H1 (cell line): ENCODE measurements around the gene CACFD1. TPM values are rescaled to one million over a fixed set of nuclear protein-coding genes. Genes with fewer than 3 reads are reported as not detected.

Experiments
- CTCF ChIA-PET: fragments of 300-600 bp; sonication (Branson Sonifier 250); formaldehyde crosslinking; loops from one replicate; lab custom pipeline; 2021; ENCODE audit not compliant: partially characterized antibody; lab: Charles Lee
- POLR2A ChIA-PET: fragments of 300-600 bp; sonication (Branson Sonifier 250); formaldehyde crosslinking; loops from one replicate; lab custom pipeline; 2021; ENCODE audit warnings: inconsistent platforms; ENCODE audit not compliant: partially characterized antibody; lab: Charles Lee
- DNase-seq, 2 experiments: peaks; one replicate each; pipeline versions ENCODE4 v3.0.0 to v3.0.0-alpha.2; 2010 to 2022; ENCODE audit warnings: low spot score in 2 of 2, low read depth in 1 of 2, mixed read lengths in 1 of 2
- FAIRE-seq: peaks from 2 replicates; lab custom pipeline; 2011; peaks lifted over from hg19 to GRCh38; lab: Jason Lieb, UNC
- H2AFZ ChIP-seq: 2 replicates; pipeline ENCODE4 v1.8.1; 2012; ENCODE audit warnings: low read length, inconsistent platforms
- H2AK5ac ChIP-seq: 2 replicates; pipeline ENCODE4 v1.6.1; 2013; ENCODE audit warnings: low read depth, low read length
- H2BK120ac ChIP-seq: replicated peaks from 2 replicates; pipeline ENCODE3; 2013; ENCODE audit warnings: low read depth, low read length, inconsistent platforms
- H2BK12ac ChIP-seq: 2 replicates; pipeline ENCODE4 v1.6.1; 2013; ENCODE audit warnings: low read depth, low read length
- H2BK15ac ChIP-seq: 2 replicates; pipeline ENCODE4 v1.6.1; 2013; ENCODE audit warnings: low read length
- H2BK20ac ChIP-seq: 2 replicates; pipeline ENCODE4 v1.6.1; 2013; ENCODE audit warnings: low read length
- H2BK5ac ChIP-seq: 2 replicates; pipeline ENCODE4 v1.6.1; 2013; ENCODE audit warnings: low read depth, low read length
- H3K14ac ChIP-seq: 2 replicates; pipeline ENCODE4 v1.6.1; 2013; ENCODE audit warnings: inconsistent platforms; ENCODE audit not compliant: insufficient read length
- H3K18ac ChIP-seq: 2 replicates; pipeline ENCODE4 v1.6.1; 2013; ENCODE audit warnings: low read length; ENCODE audit errors: extremely low read depth
- H3K23ac ChIP-seq: 2 replicates; pipeline ENCODE4 v1.6.1; 2013; ENCODE audit warnings: inconsistent platforms; ENCODE audit not compliant: insufficient read length
- H3K23me2 ChIP-seq: 2 replicates; pipeline ENCODE4 v1.6.1; 2013; ENCODE audit warnings: low read depth, low read length
- H3K27ac ChIP-seq: 2 replicates; pipeline ENCODE4 v1.6.1; 2011; ENCODE audit warnings: low read depth, low read length, inconsistent platforms
- H3K27me3 ChIP-seq, 4 experiments: replicated peaks in 1 of 4; 1 replicate in 1 of 4; 2 replicates in 3 of 4; pipeline versions ENCODE4 v1.6.1 to v1.8.1; 2011 to 2013; ENCODE audit warnings: low read length in 3 of 4, mild to moderate bottlenecking in 3 of 4, inconsistent platforms in 2 of 4, mixed read lengths in 2 of 4, moderate library complexity in 1 of 4; ENCODE audit not compliant: control insufficient read depth in 3 of 4, insufficient read depth in 3 of 4; ENCODE audit errors: extremely low read depth in 1 of 4
- H3K36me3 ChIP-seq, 4 experiments: 2 replicates each; pipeline versions ENCODE4 v1.6.1 to v1.8.1; 2011 to 2013; ENCODE audit warnings: mild to moderate bottlenecking in 4 of 4, low read length in 3 of 4, moderate library complexity in 2 of 4, control low read depth in 1 of 4, inconsistent platforms in 1 of 4; ENCODE audit not compliant: insufficient read depth in 4 of 4, control insufficient read depth in 2 of 4
- H3K4ac ChIP-seq: replicated peaks from 2 replicates; pipeline ENCODE3; 2013; ENCODE audit warnings: low read length, low read depth, mixed read lengths, inconsistent platforms; ENCODE audit not compliant: insufficient read length
- H3K4me1 ChIP-seq, 4 experiments: replicated peaks in 1 of 4; 1 replicate in 1 of 4; 2 replicates in 3 of 4; pipeline versions ENCODE4 v1.6.1 to v1.8.1; 2011 to 2013; ENCODE audit warnings: low read length in 3 of 4, inconsistent platforms in 2 of 4, mixed read lengths in 1 of 4; ENCODE audit not compliant: insufficient read depth in 4 of 4, control insufficient read depth in 3 of 4
- H3K4me2 ChIP-seq, 2 experiments: 2 replicates each; pipeline versions ENCODE4 v1.6.1 to v1.8.1; 2011 to 2013; ENCODE audit warnings: low read depth in 2 of 2, low read length in 2 of 2, control low read depth in 1 of 2, inconsistent platforms in 1 of 2, mild to moderate bottlenecking in 1 of 2; ENCODE audit not compliant: insufficient read depth in 1 of 2
- H3K4me3 ChIP-seq, 4 experiments: fragments of 200-600, 300-600 bp in 1 of 4; sonication (generic), shearing (Covaris generic), sonication (Bioruptor Twin) in 1 of 4; 2 replicates each; pipeline versions ENCODE4 v1.5.1 to v1.8.1; 2011 to 2016; ENCODE audit warnings: low read length in 4 of 4, low read depth in 3 of 4, control low read depth in 2 of 4, inconsistent platforms in 2 of 4, mild to moderate bottlenecking in 2 of 4, mixed read lengths in 1 of 4, moderate library complexity in 1 of 4; ENCODE audit not compliant: insufficient read depth in 2 of 4; ENCODE audit errors: extremely low read depth in 1 of 4
- H3K56ac ChIP-seq: replicated peaks from 2 replicates; pipeline ENCODE3; 2013; ENCODE audit warnings: low read depth, mild to moderate bottlenecking, mixed read lengths, low read length, inconsistent platforms; ENCODE audit not compliant: insufficient read length
- H3K79me1 ChIP-seq: 2 replicates; pipeline ENCODE4 v1.6.1; 2013; ENCODE audit warnings: low read depth, low read length, control low read depth
- H3K79me2 ChIP-seq, 2 experiments: 2 replicates each; pipeline versions ENCODE4 v1.6.1 to v1.8.1; 2012 to 2013; ENCODE audit warnings: low read length in 2 of 2, mild to moderate bottlenecking in 2 of 2, inconsistent platforms in 1 of 2; ENCODE audit not compliant: insufficient read depth in 2 of 2, control insufficient read depth in 1 of 2
- H3K9ac ChIP-seq, 4 experiments: replicated peaks in 1 of 4; 1 replicate in 1 of 4; 2 replicates in 3 of 4; pipeline versions ENCODE4 v1.6.1 to v1.8.1; 2011 to 2013; ENCODE audit warnings: low read depth in 3 of 4, low read length in 3 of 4, control low read depth in 2 of 4, mild to moderate bottlenecking in 2 of 4, moderate library complexity in 2 of 4, inconsistent platforms in 1 of 4; ENCODE audit errors: extremely low read depth in 1 of 4
- H3K9me3 ChIP-seq, 2 experiments: 2 replicates each; pipeline versions ENCODE4 v1.6.1 to v1.8.1; 2012 to 2013; ENCODE audit warnings: mild to moderate bottlenecking in 2 of 2, moderate library complexity in 2 of 2, control low read depth in 1 of 2, inconsistent platforms in 1 of 2, low read depth in 1 of 2, low read length in 1 of 2, mixed read lengths in 1 of 2; ENCODE audit not compliant: insufficient read depth in 2 of 2
- H4K20me1 ChIP-seq, 2 experiments: replicated peaks in 1 of 2; 2 replicates each; pipeline versions ENCODE3 to v1.8.1; 2011 to 2013; ENCODE audit warnings: inconsistent platforms in 2 of 2, low read length in 2 of 2, mild to moderate bottlenecking in 1 of 2; ENCODE audit not compliant: insufficient read depth in 2 of 2, control insufficient read depth in 1 of 2
- H4K5ac ChIP-seq: 2 replicates; pipeline ENCODE4 v1.6.1; 2013; ENCODE audit warnings: low read length, low read depth, mixed read lengths, inconsistent platforms; ENCODE audit not compliant: insufficient read length
- H4K8ac ChIP-seq: 2 replicates; pipeline ENCODE4 v1.8.0; 2013; ENCODE audit warnings: mild to moderate bottlenecking, moderate library complexity, low read length, inconsistent platforms; ENCODE audit not compliant: insufficient read depth; ENCODE audit errors: extremely low read depth
- H4K91ac ChIP-seq: replicated peaks from 2 replicates; pipeline ENCODE3; 2013; ENCODE audit warnings: low read length, mixed read lengths, inconsistent platforms; ENCODE audit not compliant: insufficient read length
- SP4 ChIP-seq: IDR thresholded peaks from 2 replicates; pipeline ENCODE4 v1.6.1; 2012; ENCODE audit warnings: low read length, inconsistent platforms
- WGBS, 2 experiments: shearing (Covaris generic) in 1 of 2; methylation state at CpG; one replicate each; pipeline versions ENCODE4 v1.1.6 to v1.1.7; 2013 to 2015; ENCODE audit warnings: low lambda C conversion rate in 2 of 2, mixed read lengths in 2 of 2, inconsistent platforms in 1 of 2, low coverage in 1 of 2, missing lambda C conversion rate in 1 of 2; ENCODE audit not compliant: insufficient replicate concordance in 2 of 2, insufficient coverage in 1 of 2, insufficient read length in 1 of 2; ENCODE audit errors: extremely low coverage in 1 of 2, missing lambda C conversion rate in 1 of 2; 5-methylcytosine and 5-hydroxymethylcytosine counted together
- polyA plus RNA-seq, 7 experiments: library from polyadenylated mRNA; depleted of rRNA in 3 of 7; stranded (reverse) in 5 of 7; unstranded in 2 of 7; fragments of >200 nt in 5 of 7; fragments of 200-250 nt in 2 of 7; gene quantifications; 1 replicate in 5 of 7; 2 replicates in 1 of 7; 4 replicates in 1 of 7; pipeline versions ENCODE4 v1.2.1 to v1.2.3, GENCODE V29; 2011 to 2013; ENCODE audit warnings: missing spikeins in 2 of 7, mixed read lengths in 2 of 7
- total RNA-seq: library from RNA; stranded (reverse); fragmentation: NEBNext Ultra II Directional; extraction: Animal tissue kit (Norgen Biotek cat#: 25700); gene quantifications from 2 replicates; pipeline ENCODE4 v1.2.1, GENCODE V29; 2021

Gene CACFD1
- total and polyA plus RNA-seq, 2 of the 8 experiments (the other 6 are each of a cell fraction or from before 2014, with no cell fraction given), result 13.4 to 15.5 TPM

GRCh38 chr9:133424187-133424586, 35.6 kb upstream of the CACFD1 start:
- no peak overlapping the region for H2AFZ ChIP-seq
- H4K8ac ChIP-seq, result no peak overlapping the region
- no peaks in the 10 kb centered on the region for H3K36me3 ChIP-seq
- H3K14ac ChIP-seq, result no peak overlapping the region
- H3K23me2 ChIP-seq, result peaks cover 2% of the 10 kb centered on the region
- no peak for DNase-seq
- H3K4me1 ChIP-seq, result peaks cover 0 to 11% (median 5%) of the 10 kb centered on the region in 4 experiments; a peak in 5 of 7 replicates
- H4K5ac ChIP-seq, result no peak overlapping the region
- no peak overlapping the region for H2BK120ac ChIP-seq
- H3K27me3 ChIP-seq, result peaks cover 0 to 8% (median 1%) of the 10 kb centered on the region in 4 experiments; a peak in 3 of 7 replicates
- no peak for FAIRE-seq
- no peak overlapping the region for H3K4me2 ChIP-seq
- H3K4me3 ChIP-seq, result no peak overlapping the region
- no peak overlapping the region for H3K23ac ChIP-seq
- no peak overlapping the region for H3K56ac ChIP-seq
- no peak overlapping the region for H2BK12ac ChIP-seq
- no peaks in the 10 kb centered on the region for H3K79me2 ChIP-seq
- 82% methylated on average over 11 of the region's 12 CpGs; no CpG with 5 or more reads in 1 of the 2 experiments for WGBS, 2 experiments
- no peak overlapping the region for H3K4ac ChIP-seq
- H3K9ac ChIP-seq, result no peak overlapping the region
- ChIA-PET CTCF (interaction anchor here (0.7 to 3.7 kb wide), 6 partner anchors 18 to 82 kb away, joined by 3 to 16 read pairs (median 3); no protein-coding TSS in a partner anchor), POLR2A (interaction anchor here (1.0 to 3.6 kb wide), 3 partner anchors 15 to 76 kb away, joined by 3 to 19 read pairs (median 3); partner anchors contain the start of genes MED22 and RPL7A)
- no peaks in the 10 kb centered on the region for H3K9me3 ChIP-seq
- H2AK5ac ChIP-seq, result no peak overlapping the region
- no peaks in the 10 kb centered on the region for H4K20me1 ChIP-seq
- no peak overlapping the region for H4K91ac ChIP-seq
- no peak overlapping the region for H2BK5ac ChIP-seq
- no peak overlapping the region for H3K18ac ChIP-seq
- H2BK20ac ChIP-seq, result no peak overlapping the region
- no peaks in the 10 kb centered on the region for H3K79me1 ChIP-seq
- H2BK15ac ChIP-seq, result no peak overlapping the region
- no peak overlapping the region for H3K27ac ChIP-seq
- no peak for TF ChIP-seq SP4
